Mammary epithelial cell (primary cell): Measurements from ENCODE around the gene TNS4.

ENCODE experiments used
- CTCF ChIP-seq, 2 donors: IDR thresholded peaks in 1 of 2; conservative IDR thresholded peaks in 1 of 2; 2 replicates each; pipeline ENCODE4 v1.5.1; 2011 to 2012; ENCODE audit warnings: inconsistent platforms in 2 of 2, low read length in 2 of 2, mild to moderate bottlenecking in 2 of 2, control low read depth in 1 of 2, low read depth in 1 of 2; ENCODE audit not compliant: insufficient read depth in 1 of 2; ENCODE audit errors: extremely low read depth in 1 of 2
- EZH2 ChIP-seq: IDR thresholded peaks from 2 replicates; pipeline ENCODE4 v1.6.1; 2012; ENCODE audit warnings: low read length, inconsistent platforms, borderline replicate concordance

GRCh38 chr17:40457369-40457768 is 44.1 kb downstream of the TNS4 start:
- TF ChIP-seq EZH2 (no peak), CTCF (conservative IDR thresholded peaks at IDR 0.05 in 1 of 2, IDR thresholded peaks at IDR 0.05 in 1 of 2; ENCODE audit: extremely low read depth in 1 of 2, insufficient read depth in 1 of 2, low read depth in 1 of 2, low read length in 2 of 2) (no peak)
